A549 (cell line): ENCODE data around the gene VWA8. TPM values are rescaled to one million over a fixed set of nuclear protein-coding genes. Genes with fewer than 3 reads are reported as not detected.
A peak's percentile ranks its signal among the peaks of the same experiment; 100 is the strongest.

Experiments used
- ATAC-seq, 2 experiments: fragments of 200-7000 bp in 1 of 2; fragments of >200 bp in 1 of 2; cut with Nextera tagmentation in 1 of 2; cut with Tn5 transposase in 1 of 2; 3 replicates each; pipeline versions ENCODE4 v1.8.0 to v1.9.1; 2018 to 2020; ENCODE audit warnings: mild to moderate bottlenecking in 1 of 2, moderate library complexity in 1 of 2
- CTCF ChIA-PET: fragments of 300-600 bp; sonication (Branson Sonifier 250); formaldehyde crosslinking; extraction: SDS; loops from one replicate; lab custom pipeline; 2021; ENCODE audit warnings: antibody characterized with exemption, inconsistent platforms; lab: Yijun Ruan, JAX
- POLR2A ChIA-PET: fragments of 350-600 bp; formaldehyde crosslinking; extraction: SDS; loops from one replicate; lab custom pipeline; 2021; ENCODE audit warnings: antibody characterized with exemption, inconsistent platforms; lab: Yijun Ruan, JAX
- DNase-seq, 2 experiments: peaks; one replicate each; pipeline versions ENCODE4 v3.0.0 to v3.0.0-alpha.2; 2011 to 2016; ENCODE audit warnings: low read depth in 1 of 2, low spot score in 1 of 2
- FAIRE-seq: peaks from 2 replicates; lab custom pipeline; 2011; peaks lifted over from hg19 to GRCh38; lab: Jason Lieb, UNC
- H3K27ac ChIP-seq, 2 experiments: fragments of >200 bp; sonication (Bioruptor Twin); formaldehyde crosslinking; 3 replicates each; pipeline ENCODE4 v1.5.1; 2016 to 2017
- H3K4me1 ChIP-seq: fragments of >200 bp; sonication (Bioruptor Twin); formaldehyde crosslinking; 3 replicates; pipeline ENCODE4 v1.6.1; 2016
- H3K4me2 ChIP-seq: fragments of >200 bp; sonication (Bioruptor Twin); formaldehyde crosslinking; 3 replicates; pipeline ENCODE4 v1.6.1; 2016
- H3K4me3 ChIP-seq: fragments of >200 bp; sonication (Bioruptor Twin); formaldehyde crosslinking; 3 replicates; pipeline ENCODE4 v1.5.1; 2016
- H3K9me3 ChIP-seq: fragments of >200 bp; sonication (Bioruptor Twin); formaldehyde crosslinking; 3 replicates; pipeline ENCODE4 v1.6.1; 2016
- BCL3 ChIP-seq: fragments of >200 bp; sonication (Bioruptor Twin); formaldehyde crosslinking; IDR thresholded peaks from 3 replicates; pipeline ENCODE4 v1.6.1; 2016
- CBX2 ChIP-seq: fragments of 200-600 bp; sonication (generic); IDR thresholded peaks from 2 replicates; pipeline ENCODE4 v1.6.1; 2016; ENCODE audit warnings: low read depth, mild to moderate bottlenecking, borderline replicate concordance
- CBX8 ChIP-seq: fragments of 200-600 bp; sonication (generic); IDR thresholded peaks from 2 replicates; pipeline ENCODE4 v1.6.1; 2016
- CEBPB ChIP-seq, 2 experiments: fragments of >200 bp in 1 of 2; sonication (Bioruptor Twin) in 1 of 2; formaldehyde crosslinking in 1 of 2; IDR thresholded peaks; 2 replicates each; pipeline ENCODE4 v1.6.1; 2012 to 2016
- EHF ChIP-seq: fragments of 250-450 bp; sonication (Bioruptor Pico); IDR thresholded peaks from 2 replicates; pipeline ENCODE4 v1.5.0; 2020; ENCODE audit warnings: mild to moderate bottlenecking
- EP300 ChIP-seq, 2 experiments: fragments of >200 bp; sonication (Bioruptor Twin); formaldehyde crosslinking; IDR thresholded peaks; 2 replicates in 1 of 2; 3 replicates in 1 of 2; pipeline ENCODE4 v1.6.1; 2016 to 2017
- FOXS1 ChIP-seq: fragments of 250-450 bp; sonication (Bioruptor Pico); IDR thresholded peaks from 2 replicates; pipeline ENCODE4 v1.5.0; 2020; ENCODE audit warnings: mild to moderate bottlenecking, moderate library complexity
- GATA3 ChIP-seq: IDR thresholded peaks from 2 replicates; pipeline ENCODE4 v1.6.1; 2012; ENCODE audit warnings: borderline replicate concordance
- HOXA7 ChIP-seq: fragments of 250-450 bp; sonication (Bioruptor Pico); IDR thresholded peaks from 2 replicates; pipeline ENCODE4 v1.5.0; 2020; ENCODE audit warnings: mild to moderate bottlenecking, moderate library complexity
- HOXB5 ChIP-seq: fragments of 250-450 bp; sonication (Bioruptor Pico); IDR thresholded peaks from 2 replicates; pipeline ENCODE4 v1.5.0; 2020; ENCODE audit warnings: mild to moderate bottlenecking, moderate library complexity
- JUNB ChIP-seq: fragments of >200 bp; sonication (Bioruptor Twin); formaldehyde crosslinking; IDR thresholded peaks from 2 replicates; pipeline ENCODE4 v1.6.1; 2016
- KDM5A ChIP-seq: fragments of 200-600 bp; sonication (generic); IDR thresholded peaks from 2 replicates; pipeline ENCODE4 v1.6.1; 2016; ENCODE audit warnings: antibody characterized with exemption, mild to moderate bottlenecking
- MAFK ChIP-seq: fragments of 450-650 bp; IDR thresholded peaks from 2 replicates; pipeline ENCODE4 v1.6.1; 2014; ENCODE audit not compliant: partially characterized antibody
- MAZ ChIP-seq: fragments of 150-350 bp; IDR thresholded peaks from 2 replicates; pipeline ENCODE4 v1.6.1; 2014; ENCODE audit warnings: antibody characterized with exemption, low read depth, low read length, borderline replicate concordance
- NFE2L2 ChIP-seq: fragments of 150-350 bp; conservative IDR thresholded peaks from 2 replicates; pipeline ENCODE4 v1.6.1; 2014; ENCODE audit warnings: low read length
- NPAS2 ChIP-seq: fragments of 250-450 bp; sonication (Bioruptor Pico); IDR thresholded peaks from 2 replicates; pipeline ENCODE4 v1.8.0; 2022; ENCODE audit warnings: mild to moderate bottlenecking, moderate library complexity, borderline replicate concordance
- POLR2AphosphoS2 ChIP-seq: conservative IDR thresholded peaks from 2 replicates; pipeline ENCODE4 v1.6.1; 2012; ENCODE audit warnings: low read length, improper control_type of control experiment, inconsistent platforms
- RAD21 ChIP-seq, 2 experiments: fragments of >200 bp in 1 of 2; sonication (Bioruptor Twin) in 1 of 2; formaldehyde crosslinking in 1 of 2; IDR thresholded peaks in 1 of 2; conservative IDR thresholded peaks in 1 of 2; 2 replicates in 1 of 2; 3 replicates in 1 of 2; pipeline ENCODE4 v1.6.1; 2012 to 2018; ENCODE audit warnings: inconsistent platforms in 1 of 2
- RCOR1 ChIP-seq: fragments of 150-350 bp; IDR thresholded peaks from 2 replicates; pipeline ENCODE4 v1.6.1; 2014; ENCODE audit warnings: antibody characterized with exemption, low read length, low read depth
- REST ChIP-seq: fragments of 200-600 bp; sonication (generic); IDR thresholded peaks from 2 replicates; pipeline ENCODE4 v1.6.1; 2016; ENCODE audit warnings: antibody characterized with exemption, mild to moderate bottlenecking, moderate library complexity
- SREBF2 ChIP-seq: fragments of 450-650 bp; IDR thresholded peaks from 2 replicates; pipeline ENCODE4 v1.6.1; 2014; ENCODE audit warnings: mild to moderate bottlenecking, moderate library complexity
- USF2 ChIP-seq: fragments of 450-650 bp; IDR thresholded peaks from 2 replicates; pipeline ENCODE4 v1.6.1; 2014; ENCODE audit warnings: antibody characterized with exemption
- ZC3H11A ChIP-seq: fragments of 450-650 bp; IDR thresholded peaks from 2 replicates; pipeline ENCODE4 v1.6.1; 2014; ENCODE audit warnings: antibody characterized with exemption, mild to moderate bottlenecking
- WGBS: methylation state at CpG from one replicate; pipeline ENCODE4 v1.1.6; 2017; ENCODE audit errors: missing lambda C conversion rate; 5-methylcytosine and 5-hydroxymethylcytosine counted together
- polyA plus RNA-seq, 4 experiments: library from polyadenylated mRNA; depleted of rRNA in 3 of 4; stranded (reverse); fragments of >200 nt; fragmentation: RNase III in 1 of 4; extraction: RNeasy Plus Mini Kit Qiagen cat#74134 plus additional on column Dnase treatment in 1 of 4; gene quantifications; 2 replicates in 3 of 4; 3 replicates in 1 of 4; pipeline ENCODE4 v1.2.3, GENCODE V29; 2011 to 2017

VWA8 gene
- polyA plus RNA-seq, 2 of the 4 experiments (the other 2 are of a cell fraction): 6.4 to 15.3 TPM

- CTCF ChIA-PET: no interaction called here
- ATAC-seq (peak in 1 of 2 experiments; percentile 39; a peak in 1 of 6 replicates), DNase-seq (peak in 1 of 2 experiments; percentile 15), FAIRE-seq (no peak)
- H3K27ac ChIP-seq: peak overlapping the region; percentile 32 to 48; a peak in 2 of 6 replicates
- peak overlapping the region; percentile 47 for H3K4me2 ChIP-seq
- TF ChIP-seq REST (no peak), NPAS2 (CRISPR knock-in tag) (no peak), KDM5A (no peak), MAFK (no peak), CEBPB (IDR thresholded peaks at IDR 0.05) (peak in 1 of 2 experiments; percentile 26; a peak in 1 of 4 replicates), USF2 (no peak)
- H3K4me1 ChIP-seq: peaks cover 60% of the 10 kb centered on the region
- no peaks in the 10 kb centered on the region for H3K9me3 ChIP-seq
- no peak overlapping the region for H3K4me3 ChIP-seq
- POLR2A ChIA-PET: no interaction called here
- WGBS: 39% methylated on average over 4 of the region's 4 CpGs
Measured at GRCh38 chr13:41645331-41645730, 315.6 kb downstream of the VWA8 start.

- Histone ChIP-seq H3K4me1 (peaks cover 61% of the 10 kb centered on the region), H3K9me3 (no peaks in the 10 kb centered on the region), H3K27ac (peak overlapping the region in 1 of 2 experiments; percentile 38; a peak in 1 of 6 replicates), H3K4me2 (peak overlapping the region; percentile 47; the same call in 2 of the 3 replicates), H3K4me3 (no peak overlapping the region)
- POLR2A ChIA-PET: no interaction called here
- 94% methylated on average over 1 of the region's 1 CpG for WGBS
- TF ChIP-seq MAZ: no peak
- FAIRE-seq: no peak
- CTCF ChIA-PET: interaction anchor here (3.0 kb wide), 1 partner anchor 8 kb away, joined by 12 read pairs; no protein-coding TSS in a partner anchor
- no peak for DNase-seq
- ATAC-seq: no peak
Measured at GRCh38 chr13:41644742-41645141, 316.2 kb downstream of the VWA8 start.

- FAIRE-seq (no peak), DNase-seq (no peak), ATAC-seq (no peak)
- ChIA-PET CTCF (interaction anchor here (0.7 to 3.0 kb wide), 2 partner anchors 10 to 246 kb away, joined by 4 to 12 read pairs; no protein-coding TSS in a partner anchor), POLR2A (no interaction called here)
- 84% methylated on average over 4 of the region's 4 CpGs for WGBS
- Histone ChIP-seq H3K9me3 (no peaks in the 10 kb centered on the region), H3K4me1 (peaks cover 53% of the 10 kb centered on the region), H3K4me2 (no peak overlapping the region), H3K4me3 (no peak overlapping the region), H3K27ac (peak overlapping the region in 1 of 2 experiments; percentile 45; a peak in 3 of 6 replicates)
- no peak for TF ChIP-seq CBX2
- no peak for TF ChIP-seq MAZ
- TF ChIP-seq BCL3: no peak
- no peak for TF ChIP-seq EP300 (IDR thresholded peaks at IDR 0.05)
- TF ChIP-seq EHF: no peak
- TF ChIP-seq USF2: no peak
- TF ChIP-seq REST: no peak
- TF ChIP-seq NFE2L2: no peak
- no peak for TF ChIP-seq JUNB
- no peak for TF ChIP-seq POLR2AphosphoS2
- TF ChIP-seq CBX8: no peak
- TF ChIP-seq HOXA7 (CRISPR knock-in tag): no peak
- TF ChIP-seq HOXB5 (CRISPR knock-in tag): no peak
- no peak for TF ChIP-seq GATA3
- TF ChIP-seq SREBF2: no peak
- TF ChIP-seq FOXS1 (CRISPR knock-in tag): no peak
- TF ChIP-seq NPAS2 (CRISPR knock-in tag): no peak
- no peak for TF ChIP-seq RAD21 (conservative IDR thresholded peaks at IDR 0.05 in 1 of 2, IDR thresholded peaks at IDR 0.05 in 1 of 2)
- TF ChIP-seq ZC3H11A: no peak
- no peak for TF ChIP-seq RCOR1
Measured at GRCh38 chr13:41643507-41643906, 317.4 kb downstream of the VWA8 start.
